ENCODE measurements around the gene RASA3. TPM values are rescaled to one million over a fixed set of nuclear protein-coding genes. Genes with fewer than 3 reads are reported as not detected.

RASA3 gene
- total and polyA plus RNA-seq, 2 of the 8 experiments (the other 6 are each of a cell fraction or from before 2014, with no cell fraction given): 7.5 to 21.9 TPM

- 94% methylated on average over 20 of the region's 20 CpGs; no CpG with 5 or more reads in 1 of the 2 experiments for WGBS, 2 experiments (ENCODE audit: extremely low coverage in 1 of 2, insufficient coverage in 1 of 2, insufficient read length in 1 of 2, insufficient replicate concordance in 2 of 2, low coverage in 1 of 2, low lambda C conversion rate in 2 of 2, missing lambda C conversion rate in 1 of 2)
- Histone ChIP-seq H2AFZ (ENCODE audit: low read length) (no peak overlapping the region), H3K27ac (ENCODE audit: low read depth, low read length) (no peak overlapping the region), H2BK20ac (ENCODE audit: low read length) (no peak overlapping the region), H3K79me1 (ENCODE audit: low read depth, low read length) (no peaks in the 10 kb centered on the region), H2BK120ac (replicated peaks; ENCODE audit: low read depth, low read length) (no peak overlapping the region), H4K20me1 (replicated peaks in 1 of 2; ENCODE audit: control insufficient read depth in 1 of 2, insufficient read depth in 2 of 2, low read length in 2 of 2) (peaks cover 0 to 8% of the 10 kb centered on the region in 2 experiments), H2BK12ac (ENCODE audit: low read depth, low read length) (no peak overlapping the region), H4K5ac (ENCODE audit: insufficient read length, low read depth, low read length) (no peak overlapping the region), H3K56ac (replicated peaks; ENCODE audit: insufficient read length, low read depth, low read length) (no peak overlapping the region), H3K4me1 (replicated peaks in 1 of 4; ENCODE audit: control insufficient read depth in 3 of 4, insufficient read depth in 4 of 4, low read length in 3 of 4) (no peaks in the 10 kb centered on the region), H3K23me2 (ENCODE audit: low read depth, low read length) (peaks cover 13% of the 10 kb centered on the region; the same call in 1 of the 2 replicates), H3K27me3 (replicated peaks in 1 of 4; ENCODE audit: control insufficient read depth in 3 of 4, extremely low read depth in 1 of 4, insufficient read depth in 3 of 4, low read length in 3 of 4) (no peaks in the 10 kb centered on the region), H3K9ac (replicated peaks in 1 of 4; ENCODE audit: extremely low read depth in 1 of 4, low read depth in 3 of 4, low read length in 3 of 4) (no peak overlapping the region), H3K4ac (replicated peaks; ENCODE audit: insufficient read length, low read depth, low read length) (no peak overlapping the region), H2AK5ac (ENCODE audit: low read depth, low read length) (no peak overlapping the region), H3K14ac (ENCODE audit: insufficient read length) (no peak overlapping the region), H2BK5ac (ENCODE audit: low read depth, low read length) (no peak overlapping the region), H3K4me2 (ENCODE audit: insufficient read depth in 1 of 2, low read depth in 2 of 2, low read length in 2 of 2) (no peak overlapping the region), H3K36me3 (ENCODE audit: control insufficient read depth in 2 of 4, insufficient read depth in 4 of 4, low read length in 3 of 4) (no peaks in the 10 kb centered on the region), H4K8ac (ENCODE audit: extremely low read depth, insufficient read depth, low read length) (no peak overlapping the region), H3K79me2 (ENCODE audit: control insufficient read depth in 1 of 2, insufficient read depth in 2 of 2, low read length in 2 of 2) (no peaks in the 10 kb centered on the region), H3K23ac (ENCODE audit: insufficient read length) (no peak overlapping the region), H4K91ac (replicated peaks; ENCODE audit: insufficient read length, low read length) (no peak overlapping the region), H2BK15ac (ENCODE audit: low read length) (no peak overlapping the region), H3K18ac (ENCODE audit: extremely low read depth, low read length) (no peak overlapping the region), H3K4me3 (ENCODE audit: extremely low read depth in 1 of 4, insufficient read depth in 2 of 4, low read depth in 3 of 4, low read length in 4 of 4) (no peak overlapping the region), H3K9me3 (ENCODE audit: insufficient read depth in 2 of 2, low read depth in 1 of 2, low read length in 1 of 2) (peaks cover 7 to 14% of the 10 kb centered on the region in 2 experiments; a peak in 3 of 4 replicates)
- DNase-seq (ENCODE audit: low read depth in 1 of 2, low spot score in 2 of 2): no peak
- FAIRE-seq: no peak
- TF ChIP-seq NRF1 (IDR thresholded peaks at IDR 0.05; ENCODE audit: low read depth, low read length): no peak
- no peak for TF ChIP-seq POLR2AphosphoS5 (IDR thresholded peaks at IDR 0.05; ENCODE audit: low read depth, low read length)
- no peak for TF ChIP-seq CTCF (IDR thresholded peaks at IDR 0.05; ENCODE audit: control extremely low read depth in 1 of 3, insufficient read depth in 1 of 3, low read depth in 1 of 3, low read length in 3 of 3)
- no peak for TF ChIP-seq BCL11A (IDR thresholded peaks at IDR 0.05; ENCODE audit: low read depth in 2 of 2, low read length in 2 of 2)
- no peak for TF ChIP-seq HDAC2 (IDR thresholded peaks at IDR 0.05; ENCODE audit: borderline replicate concordance in 1 of 2, low read depth in 2 of 2, low read length in 2 of 2)
- CTCF ChIA-PET (ENCODE audit: partially characterized antibody): interaction anchor here (1.1 to 2.4 kb wide), 4 partner anchors 9 to 151 kb away, joined by 3 to 8 read pairs (median 6); no protein-coding TSS in a partner anchor
- POLR2A ChIA-PET (ENCODE audit: partially characterized antibody): interaction anchor here (1.4 kb wide), 1 partner anchor 12 kb away, joined by 5 read pairs; no protein-coding TSS in a partner anchor
Observed at GRCh38 chr13:113969973-113970611, 162.3 kb downstream of the RASA3 start.
